GM13976 (cell line): Measurements from ENCODE around the gene NEO1.
A peak's percentile ranks its signal among the peaks of the same experiment; 100 is the strongest.

Experiments
- DNase-seq: peaks from one replicate; pipeline ENCODE4 v3.0.0; 2012; ENCODE audit warnings: low spot score
- in situ Hi-C: fragments of 300-500 bp; cut with MboI; formaldehyde crosslinking; loops from one replicate; pipeline ENCODE4 v1.12.0; 2022; ENCODE audit warnings: low sequenced_read_pairs, mixed read lengths, inconsistent platforms; ENCODE audit not compliant: unreplicated experiment
- TF ChIP-seq, protein P1 (sequence below): IDR thresholded peaks from 2 replicates; pipeline ENCODE4 v1.5.1; 2012; ENCODE audit warnings: borderline replicate concordance, mild to moderate bottlenecking; ENCODE audit not compliant: insufficient read depth; ENCODE audit errors: extremely low read depth, missing control alignments, control extremely low read depth

Gene NEO1

DNA sequence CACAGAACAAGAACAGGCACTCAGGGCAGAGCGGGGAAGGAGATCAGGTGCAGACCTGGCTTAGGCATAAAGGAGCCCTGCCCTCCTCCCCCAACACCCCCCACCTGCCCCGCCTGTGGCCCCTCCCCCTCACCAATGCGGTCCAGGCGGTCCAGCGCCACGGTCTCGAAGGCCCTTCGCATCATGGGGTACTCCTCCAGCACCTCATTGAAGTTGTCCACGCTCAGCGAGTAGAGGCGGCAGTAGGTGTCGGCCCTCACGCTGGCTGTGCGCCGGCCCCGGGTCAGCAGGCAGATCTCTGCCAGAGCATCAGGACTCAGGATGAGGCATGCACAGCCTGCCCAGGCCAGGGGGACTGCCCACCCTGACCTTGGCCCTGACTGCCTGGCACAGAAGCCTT is 271.7 kb downstream of the NEO1 start:
- TF ChIP-seq, protein P1, sequence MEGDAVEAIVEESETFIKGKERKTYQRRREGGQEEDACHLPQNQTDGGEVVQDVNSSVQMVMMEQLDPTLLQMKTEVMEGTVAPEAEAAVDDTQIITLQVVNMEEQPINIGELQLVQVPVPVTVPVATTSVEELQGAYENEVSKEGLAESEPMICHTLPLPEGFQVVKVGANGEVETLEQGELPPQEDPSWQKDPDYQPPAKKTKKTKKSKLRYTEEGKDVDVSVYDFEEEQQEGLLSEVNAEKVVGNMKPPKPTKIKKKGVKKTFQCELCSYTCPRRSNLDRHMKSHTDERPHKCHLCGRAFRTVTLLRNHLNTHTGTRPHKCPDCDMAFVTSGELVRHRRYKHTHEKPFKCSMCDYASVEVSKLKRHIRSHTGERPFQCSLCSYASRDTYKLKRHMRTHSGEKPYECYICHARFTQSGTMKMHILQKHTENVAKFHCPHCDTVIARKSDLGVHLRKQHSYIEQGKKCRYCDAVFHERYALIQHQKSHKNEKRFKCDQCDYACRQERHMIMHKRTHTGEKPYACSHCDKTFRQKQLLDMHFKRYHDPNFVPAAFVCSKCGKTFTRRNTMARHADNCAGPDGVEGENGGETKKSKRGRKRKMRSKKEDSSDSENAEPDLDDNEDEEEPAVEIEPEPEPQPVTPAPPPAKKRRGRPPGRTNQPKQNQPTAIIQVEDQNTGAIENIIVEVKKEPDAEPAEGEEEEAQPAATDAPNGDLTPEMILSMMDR = no peak
- in situ Hi-C loops = loop anchor here (25.0 kb wide), 1 partner anchor 363 kb away; the partner anchor contains the start of gene CD276

DNA sequence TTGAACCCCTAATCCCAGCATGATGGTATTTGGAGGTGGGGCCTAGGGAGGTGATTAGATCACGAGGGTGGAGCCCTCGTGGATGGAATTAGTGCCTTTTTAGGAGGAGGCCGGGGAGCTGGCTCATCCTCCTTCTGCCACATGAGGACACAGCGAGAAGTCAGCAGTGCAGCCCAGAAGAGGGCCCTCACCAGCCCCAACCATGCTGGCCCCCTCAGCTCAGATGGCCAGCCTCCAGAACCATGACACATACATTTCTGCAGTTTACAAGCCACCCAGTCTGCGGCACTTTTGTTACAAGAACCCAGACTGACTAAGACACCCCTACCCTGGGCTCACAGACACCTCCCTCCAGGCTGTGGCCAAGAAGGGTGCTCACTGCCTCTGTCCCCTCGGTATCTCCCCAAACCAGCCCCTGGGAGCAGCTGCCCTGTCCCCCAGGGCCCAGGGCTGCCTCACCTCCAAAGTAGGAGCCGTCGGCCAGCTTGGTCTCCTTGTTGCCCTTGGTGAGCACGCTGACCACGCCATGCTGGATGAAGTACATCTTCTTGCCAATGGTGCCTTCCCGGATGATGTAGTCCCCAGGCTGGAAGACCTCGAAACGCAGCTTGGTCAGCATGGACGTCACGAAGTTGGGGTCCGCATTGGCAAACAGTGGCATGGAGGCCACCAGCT is 272.4 kb downstream of the NEO1 start:
- TF ChIP-seq, protein P1 = no peak
- in situ Hi-C loops = loop anchor here (25.0 kb wide), 1 partner anchor 363 kb away; the partner anchor contains the start of gene CD276
- DNase-seq = no peak

More for the DNA sequence above, 271.7 kb downstream of the NEO1 start:
- DNase-seq = no peak

DNA sequence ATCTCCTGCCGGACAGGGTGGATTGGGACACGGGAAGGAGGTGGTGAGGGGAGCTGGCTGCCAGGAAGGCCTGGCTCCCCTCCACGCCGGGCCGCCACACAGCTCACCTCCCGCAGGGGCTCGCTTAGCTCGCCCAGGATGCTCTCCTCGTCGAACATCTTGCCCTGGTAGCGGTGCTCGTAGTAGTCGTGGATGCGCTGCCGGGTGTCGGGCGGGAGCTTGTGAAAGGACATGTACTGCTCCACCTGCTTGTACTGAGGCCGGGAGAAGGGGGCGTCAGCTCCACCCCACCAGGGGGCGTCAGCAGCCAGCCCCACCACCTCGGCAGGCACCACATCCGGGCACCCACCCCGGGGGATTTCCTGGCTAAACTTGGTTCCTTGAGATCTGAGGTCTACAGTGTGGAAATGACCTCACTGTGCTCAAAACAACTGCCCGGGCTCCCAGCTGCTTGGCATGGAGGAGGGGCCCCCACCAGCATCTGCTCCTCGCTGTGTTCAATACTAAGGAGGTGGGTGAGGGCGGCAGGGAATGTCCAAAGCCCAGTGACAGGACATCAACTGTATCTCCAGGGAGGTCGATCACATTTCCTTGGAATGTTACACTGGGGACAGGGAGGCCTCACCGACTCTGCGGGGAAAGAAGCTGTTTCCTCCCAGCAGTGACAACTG is 273.1 kb downstream of the NEO1 start:
- DNase-seq = peak; percentile 73

DNA sequence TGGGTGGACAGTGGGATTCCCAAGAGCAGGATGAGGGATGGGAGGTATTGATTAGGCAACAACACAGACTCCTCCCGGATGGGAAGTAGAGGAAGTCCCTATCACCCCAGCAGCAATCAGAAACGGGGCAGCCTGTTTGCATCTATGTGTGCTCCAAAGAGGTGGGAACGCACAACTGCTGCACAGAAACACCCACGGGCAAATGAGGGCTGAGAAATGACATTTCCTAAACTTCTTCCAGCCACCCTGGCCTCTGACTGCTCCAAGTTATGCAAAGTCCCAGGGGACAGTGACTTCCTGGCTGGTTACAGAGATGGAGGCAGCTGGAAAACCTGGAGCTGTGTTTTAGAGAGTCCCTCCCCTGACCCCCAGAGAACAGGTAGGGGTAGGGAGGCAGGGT is 273.9 kb downstream of the NEO1 start:
- DNase-seq = peak; percentile 30
- in situ Hi-C loops = no loop called here
- TF ChIP-seq, protein P1 = no peak

More for the DNA sequence above, 273.1 kb downstream of the NEO1 start:
- in situ Hi-C loops = no loop called here
- TF ChIP-seq, protein P1 = no peak

DNA sequence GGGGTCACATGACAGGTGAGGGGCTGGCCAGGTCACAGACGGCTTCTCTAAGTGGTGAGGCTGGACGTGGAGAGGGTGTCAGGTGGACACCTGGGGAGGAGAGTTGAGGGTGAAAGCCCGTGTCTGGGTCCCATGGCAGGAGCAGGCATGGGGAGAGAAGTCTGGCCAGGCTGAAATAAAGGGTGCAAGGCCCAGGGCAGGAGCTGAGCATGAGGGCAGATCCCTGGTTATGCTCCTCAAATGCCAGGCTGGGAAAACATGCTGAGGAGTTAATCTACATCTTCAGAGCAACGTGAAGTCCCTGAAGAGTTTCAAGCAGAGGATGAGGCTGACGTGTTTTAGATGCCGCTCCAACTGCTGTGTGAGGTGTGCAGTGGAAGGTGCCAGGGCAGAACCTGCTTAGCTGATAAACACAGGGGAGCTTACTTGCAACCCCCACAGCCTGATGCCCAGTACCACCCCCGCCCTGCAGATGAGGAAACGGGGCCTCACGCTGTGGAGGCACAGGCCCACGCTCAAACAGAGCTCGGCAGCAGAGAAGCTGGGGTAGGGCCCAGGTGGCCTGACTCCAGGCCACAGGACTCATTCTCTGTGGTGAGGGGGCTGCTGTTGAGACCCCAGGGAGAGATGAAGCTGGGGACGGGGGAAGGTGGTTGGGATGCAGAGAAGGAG is 276.0 kb downstream of the NEO1 start:
- TF ChIP-seq, protein P1 = no peak
- in situ Hi-C loops = no loop called here
- DNase-seq = peak; percentile 27

DNA sequence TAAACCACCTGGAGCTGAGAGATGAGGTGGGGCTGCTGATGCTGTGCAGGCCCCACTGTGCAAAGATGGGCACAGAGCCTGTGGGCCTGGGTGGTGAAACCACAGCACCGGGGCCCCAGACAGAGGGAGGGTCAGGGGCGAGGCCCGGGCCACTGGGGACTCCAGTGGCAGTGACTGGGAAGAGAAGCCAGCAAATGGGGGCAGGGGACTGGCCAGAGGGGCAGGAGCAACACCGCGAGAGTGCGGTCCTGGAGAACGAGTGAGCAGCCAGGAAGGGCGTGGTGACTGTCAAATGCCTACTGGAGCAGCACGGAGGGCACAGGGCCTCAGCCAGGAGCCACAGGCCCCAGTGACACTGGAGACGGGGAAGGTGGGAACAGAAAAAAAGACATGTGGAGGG is 276.7 kb downstream of the NEO1 start:
- no peak for DNase-seq
- in situ Hi-C loops = no loop called here
- TF ChIP-seq, protein P1 = no peak
